Uterus (tissue), 2 donors: Measurements from ENCODE around the gene ZBTB20.

Experiments
- POLR2A ChIP-seq, 2 donors: fragments of 450-650 bp; IDR thresholded peaks; one replicate each; pipeline ENCODE4 v1.6.1; 2016; ENCODE audit warnings: antibody characterized with exemption in 2 of 2, mild to moderate bottlenecking in 1 of 2, moderate library complexity in 1 of 2
- TF ChIP-seq, protein P1 (sequence below), 4 experiments: fragments of 200-600 bp in 2 of 4; fragments of 450-650 bp in 2 of 4; sonication (generic) in 2 of 4; IDR thresholded peaks; one replicate each; pipeline ENCODE4 v1.5.1; 2016 to 2019; ENCODE audit warnings: antibody characterized with exemption in 4 of 4, mild to moderate bottlenecking in 2 of 4, moderate library complexity in 1 of 4

GRCh38 chr3:114716916-114717315 is 430.2 kb downstream of the ZBTB20 start:
- TF ChIP-seq, protein P1, sequence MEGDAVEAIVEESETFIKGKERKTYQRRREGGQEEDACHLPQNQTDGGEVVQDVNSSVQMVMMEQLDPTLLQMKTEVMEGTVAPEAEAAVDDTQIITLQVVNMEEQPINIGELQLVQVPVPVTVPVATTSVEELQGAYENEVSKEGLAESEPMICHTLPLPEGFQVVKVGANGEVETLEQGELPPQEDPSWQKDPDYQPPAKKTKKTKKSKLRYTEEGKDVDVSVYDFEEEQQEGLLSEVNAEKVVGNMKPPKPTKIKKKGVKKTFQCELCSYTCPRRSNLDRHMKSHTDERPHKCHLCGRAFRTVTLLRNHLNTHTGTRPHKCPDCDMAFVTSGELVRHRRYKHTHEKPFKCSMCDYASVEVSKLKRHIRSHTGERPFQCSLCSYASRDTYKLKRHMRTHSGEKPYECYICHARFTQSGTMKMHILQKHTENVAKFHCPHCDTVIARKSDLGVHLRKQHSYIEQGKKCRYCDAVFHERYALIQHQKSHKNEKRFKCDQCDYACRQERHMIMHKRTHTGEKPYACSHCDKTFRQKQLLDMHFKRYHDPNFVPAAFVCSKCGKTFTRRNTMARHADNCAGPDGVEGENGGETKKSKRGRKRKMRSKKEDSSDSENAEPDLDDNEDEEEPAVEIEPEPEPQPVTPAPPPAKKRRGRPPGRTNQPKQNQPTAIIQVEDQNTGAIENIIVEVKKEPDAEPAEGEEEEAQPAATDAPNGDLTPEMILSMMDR (IDR thresholded peaks at IDR 0.05) = no peak
- no peak for TF ChIP-seq POLR2A (IDR thresholded peaks at IDR 0.05)
